Trophoblast cell (in vitro differentiated cells and primary cell): ENCODE data around the gene KIRREL3.

Source experiments
- DNase-seq, 2 donors: peaks; one replicate each; pipeline ENCODE4 v3.0.0-alpha.2; 2016
- H2AFZ ChIP-seq: 2 replicates; pipeline ENCODE4 v1.6.1; 2013; ENCODE audit warnings: low read length, moderate library complexity, mild to moderate bottlenecking; ENCODE audit not compliant: insufficient read depth, poor library complexity
- H2AK5ac ChIP-seq: 2 replicates; pipeline ENCODE4 v1.6.1; 2013; ENCODE audit warnings: mild to moderate bottlenecking, low read length
- H2BK120ac ChIP-seq: 2 replicates; pipeline ENCODE4 v1.6.1; 2013; ENCODE audit warnings: low read length, mild to moderate bottlenecking, moderate library complexity; ENCODE audit not compliant: insufficient read depth, poor library complexity
- H2BK12ac ChIP-seq: 2 replicates; pipeline ENCODE4 v1.6.1; 2013; ENCODE audit warnings: mild to moderate bottlenecking, low read length, moderate library complexity
- H2BK5ac ChIP-seq: 2 replicates; pipeline ENCODE4 v1.6.1; 2013; ENCODE audit warnings: low read length, low read depth, moderate library complexity, mild to moderate bottlenecking; ENCODE audit not compliant: poor library complexity
- H3K14ac ChIP-seq: 2 replicates; pipeline ENCODE4 v1.6.1; 2013; ENCODE audit warnings: mild to moderate bottlenecking, low read length
- H3K18ac ChIP-seq: 2 replicates; pipeline ENCODE4 v1.6.1; 2013; ENCODE audit warnings: mild to moderate bottlenecking, low read length
- H3K23ac ChIP-seq: 2 replicates; pipeline ENCODE4 v1.6.1; 2013; ENCODE audit warnings: low read length
- H3K27ac ChIP-seq: 2 replicates; pipeline ENCODE4 v1.5.1; 2013; ENCODE audit warnings: low read depth, mild to moderate bottlenecking, inconsistent platforms, low read length, moderate library complexity
- H3K27me3 ChIP-seq: 2 replicates; pipeline ENCODE4 v1.6.1; 2013; ENCODE audit warnings: inconsistent platforms, mild to moderate bottlenecking, low read length, moderate library complexity; ENCODE audit not compliant: insufficient read depth
- H3K36me3 ChIP-seq, 2 experiments: 1 replicate in 1 of 2; 2 replicates in 1 of 2; pipeline ENCODE4 v1.6.1; 2013; ENCODE audit warnings: low read length in 2 of 2, mild to moderate bottlenecking in 2 of 2, moderate library complexity in 1 of 2; ENCODE audit not compliant: insufficient read depth in 2 of 2, control insufficient read depth in 1 of 2
- H3K4ac ChIP-seq: 2 replicates; pipeline ENCODE4 v1.6.1; 2013; ENCODE audit warnings: low read depth, mild to moderate bottlenecking, low read length, moderate library complexity
- H3K4me1 ChIP-seq, 2 experiments: 1 replicate in 1 of 2; 2 replicates in 1 of 2; pipeline ENCODE4 v1.6.1; 2013; ENCODE audit warnings: low read length in 2 of 2, mild to moderate bottlenecking in 2 of 2, moderate library complexity in 1 of 2; ENCODE audit not compliant: insufficient read depth in 2 of 2, control insufficient read depth in 1 of 2
- H3K4me2 ChIP-seq: 2 replicates; pipeline ENCODE4 v1.6.1; 2013; ENCODE audit warnings: inconsistent platforms, mild to moderate bottlenecking, low read length, moderate library complexity
- H3K4me3 ChIP-seq: 2 replicates; pipeline ENCODE4 v1.5.1; 2013; ENCODE audit warnings: mild to moderate bottlenecking, low read depth, low read length, inconsistent platforms
- H3K79me1 ChIP-seq: one replicate; pipeline ENCODE4 v1.6.1; 2013; ENCODE audit warnings: low read length
- H3K79me2 ChIP-seq: 2 replicates; pipeline ENCODE4 v1.6.1; 2013; ENCODE audit warnings: low read length, mild to moderate bottlenecking; ENCODE audit not compliant: control insufficient read depth, insufficient read depth, poor library complexity
- H3K9ac ChIP-seq: 2 replicates; pipeline ENCODE4 v1.6.1; 2013; ENCODE audit warnings: mild to moderate bottlenecking, low read length
- H3K9me3 ChIP-seq: 2 replicates; pipeline ENCODE4 v1.6.1; 2013; ENCODE audit warnings: low read depth, mild to moderate bottlenecking, control low read depth, inconsistent platforms, low read length; ENCODE audit not compliant: insufficient read depth
- H4K12ac ChIP-seq: 2 replicates; pipeline ENCODE4 v1.6.1; 2013; ENCODE audit warnings: low read depth, mild to moderate bottlenecking, low read length, moderate library complexity
- H4K8ac ChIP-seq: 2 replicates; pipeline ENCODE4 v1.6.1; 2013; ENCODE audit warnings: low read depth, mild to moderate bottlenecking, low read length, moderate library complexity
- H4K91ac ChIP-seq: one replicate; pipeline ENCODE4 v1.6.1; 2013; ENCODE audit warnings: low read depth, mild to moderate bottlenecking, low read length, moderate library complexity
- WGBS: extraction: QIAGEN DNeasy Blood & Tissue Kit; methylation state at CpG from one replicate; pipeline ENCODE4 v1.1.7; 2013; ENCODE audit warnings: missing lambda C conversion rate; ENCODE audit not compliant: insufficient read length, insufficient coverage; ENCODE audit errors: extremely low coverage; 5-methylcytosine and 5-hydroxymethylcytosine counted together

Gene KIRREL3

GRCh38 chr11:126888115-126888712, 112.4 kb downstream of the KIRREL3 start:
- Histone ChIP-seq H3K27me3 (no peaks in the 10 kb centered on the region), H3K9me3 (no peaks in the 10 kb centered on the region), H2BK5ac (no peak overlapping the region), H3K36me3 (no peaks in the 10 kb centered on the region), H3K18ac (no peak overlapping the region), H2BK120ac (no peak overlapping the region), H3K4me2 (no peak overlapping the region), H4K12ac (no peak overlapping the region), H3K14ac (no peak overlapping the region), H4K91ac (no peak overlapping the region), H3K4me1 (peaks cover 2 to 14% of the 10 kb centered on the region in 2 experiments), H3K79me1 (peaks cover 2% of the 10 kb centered on the region), H4K8ac (no peak overlapping the region), H2AK5ac (no peak overlapping the region), H3K9ac (no peak overlapping the region), H2AFZ (no peak overlapping the region), H3K27ac (no peak overlapping the region), H3K4me3 (no peak overlapping the region), H3K79me2 (no peaks in the 10 kb centered on the region), H3K4ac (no peak overlapping the region), H3K23ac (no peak overlapping the region), H2BK12ac (no peak overlapping the region)
- WGBS = no CpG with 5 or more reads among the region's 7 CpGs
- DNase-seq = no peak

- Histone ChIP-seq H3K23ac (no peak overlapping the region), H2AFZ (no peak overlapping the region), H3K27ac (no peak overlapping the region), H3K9ac (no peak overlapping the region), H3K79me2 (no peaks in the 10 kb centered on the region), H3K27me3 (no peaks in the 10 kb centered on the region), H2BK12ac (no peak overlapping the region), H2BK120ac (no peak overlapping the region), H3K4me1 (peaks cover 2 to 14% of the 10 kb centered on the region in 2 experiments), H3K4me3 (no peak overlapping the region), H3K9me3 (no peaks in the 10 kb centered on the region), H3K14ac (no peak overlapping the region), H2AK5ac (no peak overlapping the region), H3K4ac (no peak overlapping the region), H4K91ac (no peak overlapping the region), H4K12ac (no peak overlapping the region), H3K36me3 (no peaks in the 10 kb centered on the region), H3K79me1 (peaks cover 2% of the 10 kb centered on the region), H4K8ac (no peak overlapping the region), H3K4me2 (no peak overlapping the region), H2BK5ac (no peak overlapping the region), H3K18ac (no peak overlapping the region)
- no CpG with 5 or more reads among the region's 1 CpG for WGBS
- DNase-seq = no peak
These were observed 113.9 kb downstream of the KIRREL3 start for GRCh38 chr11:126886636-126887035.

GRCh38 chr11:126886085-126886484, 114.5 kb downstream of the KIRREL3 start:
- H2BK120ac ChIP-seq = no peak overlapping the region
- no peak overlapping the region for H3K18ac ChIP-seq
- H3K9me3 ChIP-seq = no peaks in the 10 kb centered on the region
- no peak overlapping the region for H2AK5ac ChIP-seq
- H2BK12ac ChIP-seq = no peak overlapping the region
- no peaks in the 10 kb centered on the region for H3K27me3 ChIP-seq
- H3K4ac ChIP-seq = no peak overlapping the region
- H3K36me3 ChIP-seq = no peaks in the 10 kb centered on the region
- H2AFZ ChIP-seq = no peak overlapping the region
- H3K23ac ChIP-seq = no peak overlapping the region
- H3K9ac ChIP-seq = no peak overlapping the region
- H3K4me3 ChIP-seq = no peak overlapping the region
- H3K79me1 ChIP-seq = peaks cover 2% of the 10 kb centered on the region
- H4K91ac ChIP-seq = no peak overlapping the region
- no CpG with 5 or more reads among the region's 3 CpGs for WGBS
- no peak overlapping the region for H3K4me2 ChIP-seq
- no peak overlapping the region for H4K12ac ChIP-seq
- H3K79me2 ChIP-seq = no peaks in the 10 kb centered on the region
- no peak overlapping the region for H3K14ac ChIP-seq
- H4K8ac ChIP-seq = no peak overlapping the region
- no peak overlapping the region for H2BK5ac ChIP-seq
- H3K4me1 ChIP-seq = peaks cover 2 to 11% of the 10 kb centered on the region in 2 experiments
- DNase-seq = no peak
- no peak overlapping the region for H3K27ac ChIP-seq

DNA sequence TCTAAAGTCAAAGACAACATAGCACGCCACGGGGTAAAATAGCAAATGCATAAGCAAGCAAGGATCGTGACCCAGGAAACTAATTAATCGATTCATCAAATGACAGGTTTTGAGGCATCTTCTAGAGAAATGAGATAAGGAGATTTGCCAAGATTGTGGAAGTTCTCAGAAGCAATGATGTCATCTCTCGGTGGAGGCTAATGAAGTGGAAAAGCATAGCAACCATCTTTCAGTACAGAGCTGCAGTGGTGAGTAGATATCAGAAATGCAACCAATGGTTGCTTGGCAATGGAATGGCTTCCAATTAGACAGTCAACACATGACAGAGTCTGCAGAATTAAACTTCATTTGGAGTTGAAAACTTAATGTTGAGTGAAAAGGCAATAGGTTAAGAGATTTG, 116.0 kb downstream of the KIRREL3 start:
- H3K4ac ChIP-seq = no peak overlapping the region
- no peaks in the 10 kb centered on the region for H3K27me3 ChIP-seq
- peaks cover 2% of the 10 kb centered on the region for H3K79me1 ChIP-seq
- no peaks in the 10 kb centered on the region for H3K36me3 ChIP-seq
- H2BK5ac ChIP-seq = no peak overlapping the region
- no peak overlapping the region for H4K12ac ChIP-seq
- peaks cover 2 to 9% of the 10 kb centered on the region in 2 experiments for H3K4me1 ChIP-seq
- no peak overlapping the region for H3K4me2 ChIP-seq
- no peak overlapping the region for H2AK5ac ChIP-seq
- no peak overlapping the region for H3K9ac ChIP-seq
- no peak for DNase-seq
- H4K91ac ChIP-seq = no peak overlapping the region
- H2AFZ ChIP-seq = no peak overlapping the region
- H3K9me3 ChIP-seq = no peaks in the 10 kb centered on the region
- WGBS = no CpG with 5 or more reads among the region's 5 CpGs
- H3K14ac ChIP-seq = no peak overlapping the region
- no peak overlapping the region for H3K18ac ChIP-seq
- H3K79me2 ChIP-seq = no peaks in the 10 kb centered on the region
- no peak overlapping the region for H2BK12ac ChIP-seq
- H2BK120ac ChIP-seq = no peak overlapping the region
- no peak overlapping the region for H4K8ac ChIP-seq
- H3K27ac ChIP-seq = no peak overlapping the region
- no peak overlapping the region for H3K4me3 ChIP-seq
- no peak overlapping the region for H3K23ac ChIP-seq
